IMR-90 (cell line): ENCODE results near the gene FNDC11. TPM values are rescaled to one million over a fixed set of nuclear protein-coding genes. Genes with fewer than 3 reads are reported as not detected.

Experiments
- ATAC-seq: fragments of 200-7000 bp; cut with Tn5 transposase; 2 replicates; pipeline ENCODE4 v1.9.1; 2020; ENCODE audit warnings: low read depth, mild to moderate bottlenecking, moderate library complexity
- BruUV-seq: library from RNA; stranded (reverse); fragments of 400-500 nt; replicated peaks from 2 replicates; lab custom pipeline; 2021; lab: Mats Ljungman, UMichigan
- CTCF ChIA-PET: fragments of 300-600 bp; formaldehyde crosslinking; extraction: SDS; loops from one replicate; lab custom pipeline; 2021; ENCODE audit warnings: antibody characterized with exemption; lab: Yijun Ruan, JAX
- POLR2A ChIA-PET: fragments of 300-600 bp; sonication (Branson Sonifier 250); formaldehyde crosslinking; loops from one replicate; lab custom pipeline; 2022; ENCODE audit warnings: antibody characterized with exemption; ENCODE audit not compliant: unreplicated experiment; lab: Charles Lee
- DNase-seq: peaks from one replicate; pipeline ENCODE4 v3.0.0; 2013
- H2AFZ ChIP-seq: replicated peaks from 2 replicates; pipeline ENCODE3; 2013; ENCODE audit warnings: low read length, mild to moderate bottlenecking; ENCODE audit not compliant: poor library complexity
- H2AK5ac ChIP-seq: 2 replicates; pipeline ENCODE4 v1.6.1; 2013; ENCODE audit warnings: low read depth, low read length, inconsistent platforms
- H2AK9ac ChIP-seq: replicated peaks from 2 replicates; pipeline ENCODE3; 2013; ENCODE audit warnings: mild to moderate bottlenecking, low read depth, low read length, moderate library complexity; ENCODE audit not compliant: poor library complexity
- H2BK120ac ChIP-seq: 2 replicates; pipeline ENCODE4 v1.6.1; 2013; ENCODE audit warnings: low read depth, low read length, inconsistent platforms
- H2BK15ac ChIP-seq: 3 replicates; pipeline ENCODE4 v1.6.1; 2013; ENCODE audit warnings: low read depth, low read length, inconsistent platforms
- H2BK20ac ChIP-seq: 2 replicates; pipeline ENCODE4 v1.6.1; 2013; ENCODE audit warnings: low read depth, mild to moderate bottlenecking, inconsistent platforms, low read length, moderate library complexity
- H2BK5ac ChIP-seq: 2 replicates; pipeline ENCODE4 v1.6.1; 2013; ENCODE audit warnings: mild to moderate bottlenecking, low read depth, low read length, inconsistent platforms; ENCODE audit not compliant: poor library complexity, severe bottlenecking
- H3K14ac ChIP-seq: replicated peaks from 2 replicates; pipeline ENCODE4 v1.6.1; 2013; ENCODE audit warnings: low read depth, low read length, inconsistent platforms
- H3K18ac ChIP-seq: 2 replicates; pipeline ENCODE4 v1.6.1; 2013; ENCODE audit warnings: low read depth, low read length, control low read depth
- H3K23ac ChIP-seq: 2 replicates; pipeline ENCODE4 v1.6.1; 2013; ENCODE audit warnings: low read depth, low read length, inconsistent platforms
- H3K27ac ChIP-seq: 2 replicates; pipeline ENCODE4 v1.5.1; 2013; ENCODE audit warnings: mild to moderate bottlenecking, control low read depth, low read length; ENCODE audit not compliant: insufficient read depth
- H3K27me3 ChIP-seq: 2 replicates; pipeline ENCODE4 v1.6.1; 2013; ENCODE audit warnings: low read length; ENCODE audit not compliant: control insufficient read depth, insufficient read depth
- H3K36me3 ChIP-seq: 2 replicates; pipeline ENCODE4 v1.6.1; 2013; ENCODE audit warnings: low read length, mixed read lengths; ENCODE audit not compliant: control insufficient read depth, insufficient read depth
- H3K4ac ChIP-seq: 2 replicates; pipeline ENCODE4 v1.6.1; 2013; ENCODE audit warnings: low read depth, low read length, inconsistent platforms
- H3K4me1 ChIP-seq: 2 replicates; pipeline ENCODE4 v1.6.1; 2013; ENCODE audit warnings: low read length, mixed read lengths; ENCODE audit not compliant: control insufficient read depth, insufficient read depth
- H3K4me2 ChIP-seq: 2 replicates; pipeline ENCODE4 v1.6.1; 2013; ENCODE audit warnings: low read depth, mild to moderate bottlenecking, control low read depth, low read length, moderate library complexity
- H3K4me3 ChIP-seq: 2 replicates; pipeline ENCODE4 v1.5.1; 2013; ENCODE audit warnings: low read depth, mild to moderate bottlenecking, control low read depth, low read length, moderate library complexity; ENCODE audit not compliant: insufficient read depth
- H3K56ac ChIP-seq: 2 replicates; pipeline ENCODE4 v1.6.1; 2013; ENCODE audit warnings: low read length, inconsistent platforms; ENCODE audit not compliant: insufficient read depth; ENCODE audit errors: extremely low read depth
- H3K79me1 ChIP-seq, 2 experiments: 2 replicates each; pipeline ENCODE4 v1.6.1; 2013; ENCODE audit warnings: low read length in 2 of 2, inconsistent platforms in 1 of 2, low read depth in 1 of 2
- H3K9ac ChIP-seq: 2 replicates; pipeline ENCODE4 v1.6.1; 2013; ENCODE audit warnings: low read depth, low read length, control low read depth
- H3K9me1 ChIP-seq: 2 replicates; pipeline ENCODE4 v1.6.1; 2013; ENCODE audit warnings: low read length, inconsistent platforms; ENCODE audit not compliant: insufficient read depth
- H3K9me3 ChIP-seq: 2 replicates; pipeline ENCODE4 v1.6.1; 2013; ENCODE audit warnings: low read length; ENCODE audit not compliant: control insufficient read depth, insufficient read depth
- H4K20me1 ChIP-seq: 2 replicates; pipeline ENCODE4 v1.6.1; 2013; ENCODE audit warnings: low read length, inconsistent platforms; ENCODE audit not compliant: insufficient read depth
- H4K5ac ChIP-seq: 2 replicates; pipeline ENCODE4 v1.6.1; 2013; ENCODE audit warnings: mild to moderate bottlenecking, low read depth, low read length, control low read depth
- H4K8ac ChIP-seq, 2 experiments: 2 replicates each; pipeline ENCODE4 v1.6.1; 2013; ENCODE audit warnings: low read depth in 2 of 2, low read length in 2 of 2, control low read depth in 1 of 2, inconsistent platforms in 1 of 2
- H4K91ac ChIP-seq: 2 replicates; pipeline ENCODE4 v1.6.1; 2013; ENCODE audit warnings: low read depth, low read length, inconsistent platforms; ENCODE audit not compliant: insufficient read depth
- BHLHE40 ChIP-seq: fragments of 150-350 bp; IDR thresholded peaks from 2 replicates; pipeline ENCODE4 v1.6.1; 2016; ENCODE audit warnings: mild to moderate bottlenecking, low read depth, low read length
- CEBPB ChIP-seq: IDR thresholded peaks from 2 replicates; pipeline ENCODE4 v1.6.1; 2012; ENCODE audit warnings: low read depth, low read length, improper control_type of control experiment
- CHD1 ChIP-seq: IDR thresholded peaks from 2 replicates; pipeline ENCODE4 v1.6.1; 2012; ENCODE audit warnings: low read depth, low read length, improper control_type of control experiment
- CTCF ChIP-seq: conservative IDR thresholded peaks from 2 replicates; pipeline ENCODE4 v1.5.1; 2012; ENCODE audit warnings: mild to moderate bottlenecking, low read depth, low read length, improper control_type of control experiment
- ELK1 ChIP-seq: fragments of 150-350 bp; IDR thresholded peaks from 2 replicates; pipeline ENCODE4 v1.6.1; 2016; ENCODE audit warnings: low read depth, mild to moderate bottlenecking, low read length, moderate library complexity, borderline replicate concordance
- FOS ChIP-seq: fragments of 150-350 bp; IDR thresholded peaks from 2 replicates; pipeline ENCODE4 v1.6.1; 2016; ENCODE audit warnings: low read depth, low read length
- MAFK ChIP-seq: IDR thresholded peaks from 2 replicates; pipeline ENCODE4 v1.6.1; 2012; ENCODE audit warnings: low read depth, low read length, improper control_type of control experiment
- MAZ ChIP-seq: IDR thresholded peaks from 2 replicates; pipeline ENCODE4 v1.6.1; 2012; ENCODE audit warnings: low read depth, mild to moderate bottlenecking, low read length, improper control_type of control experiment, moderate library complexity, borderline replicate concordance
- MXI1 ChIP-seq: IDR thresholded peaks from 2 replicates; pipeline ENCODE4 v1.6.1; 2012; ENCODE audit warnings: low read depth, mild to moderate bottlenecking, low read length, moderate library complexity, borderline replicate concordance
- NFE2L2 ChIP-seq: fragments of 150-350 bp; IDR thresholded peaks from 2 replicates; pipeline ENCODE4 v1.6.1; 2016; ENCODE audit warnings: low read depth, mild to moderate bottlenecking, low read length
- POLR2A ChIP-seq: IDR thresholded peaks from 2 replicates; pipeline ENCODE4 v1.6.1; 2012; ENCODE audit warnings: mild to moderate bottlenecking, low read depth, low read length
- RAD21 ChIP-seq: IDR thresholded peaks from 2 replicates; pipeline ENCODE4 v1.6.1; 2012; ENCODE audit warnings: low read length, improper control_type of control experiment
- RCOR1 ChIP-seq: IDR thresholded peaks from 2 replicates; pipeline ENCODE4 v1.6.1; 2012; ENCODE audit warnings: mild to moderate bottlenecking, low read length, improper control_type of control experiment; ENCODE audit not compliant: insufficient replicate concordance
- RFX5 ChIP-seq: IDR thresholded peaks from 2 replicates; pipeline ENCODE4 v1.8.0; 2012; ENCODE audit warnings: low read depth, mild to moderate bottlenecking, low read length, moderate library complexity
- SMC3 ChIP-seq: fragments of 150-350 bp; IDR thresholded peaks from 2 replicates; pipeline ENCODE4 v1.6.1; 2016; ENCODE audit warnings: low read depth, mild to moderate bottlenecking, antibody characterized with exemption, low read length, moderate library complexity
- USF2 ChIP-seq: fragments of 150-350 bp; IDR thresholded peaks from 2 replicates; pipeline ENCODE4 v1.6.1; 2017; ENCODE audit warnings: mild to moderate bottlenecking, antibody characterized with exemption, low read length, low read depth
- WGBS, 2 experiments: methylation state at CpG; one replicate each; pipeline versions ENCODE4 v1.1.5 to v1.1.7; 2013; ENCODE audit warnings: missing lambda C conversion rate in 2 of 2; ENCODE audit not compliant: insufficient read length in 1 of 2; ENCODE audit errors: extremely low coverage in 2 of 2; 5-methylcytosine and 5-hydroxymethylcytosine counted together
- dilution Hi-C: fragments of 300-500 bp; cut with HindIII; formaldehyde crosslinking; loops from one replicate; pipeline ENCODE4 v1.14.3; 2018; ENCODE audit warnings: low sequenced_read_pairs; ENCODE audit not compliant: unreplicated experiment
- in situ Hi-C: fragments of 300-500 bp; cut with MboI; formaldehyde crosslinking; loops from 3 replicates; pipeline ENCODE4 v1.14.3; 2019; ENCODE audit warnings: low sequenced_read_pairs, inconsistent platforms, mixed read lengths
- intact Hi-C: fragments of 100-400 bp; cut with micrococcal nuclease; formaldehyde crosslinking; loops from 2 replicates; pipeline ENCODE4 v1.10.0; 2022
- polyA plus RNA-seq, 3 experiments: library from polyadenylated mRNA; depleted of rRNA; stranded (reverse); fragments of >200 nt; gene quantifications; 2 replicates each; pipeline ENCODE4 v1.2.3, GENCODE V29; 2012; ENCODE audit warnings: low replicate concordance in 1 of 3
- total RNA-seq: library from RNA; depleted of rRNA; stranded (reverse); fragments of >200 nt; gene quantifications from 2 replicates; pipeline ENCODE4 v1.2.3, GENCODE V29; 2012

Gene FNDC11
- total and polyA plus RNA-seq, 2 of the 4 experiments (the other 2 are of a cell fraction), result 0.36 to 1.0 TPM

GRCh38 chr20:63533871-63534393 lies 20.0 kb upstream of the FNDC11 start:
- dilution Hi-C loops (no loop called here), in situ Hi-C loops (loop anchor here (10.0 kb wide), 2 partner anchors 331 to 441 kb away; partner anchors contain the start of genes ABHD16B, SAMD10 and TPD52L2), intact Hi-C loops (loop anchor here (10.0 kb wide), 1 partner anchor 121 kb away; the partner anchor contains the start of genes RTEL1 and STMN3)
- no peak overlapping the region for H3K4me2 ChIP-seq
- no peak overlapping the region for H3K9ac ChIP-seq
- no peaks in the 10 kb centered on the region; the same call in 1 of the 2 replicates for H3K4me1 ChIP-seq
- H2BK20ac ChIP-seq, result no peak overlapping the region
- POLR2A ChIA-PET, result no interaction called here
- H3K4ac ChIP-seq, result no peak overlapping the region
- H3K56ac ChIP-seq, result no peak overlapping the region
- H4K8ac ChIP-seq, result no peak overlapping the region
- 69% methylated on average over 25 of the region's 28 CpGs; no CpG with 5 or more reads in 1 of the 2 experiments for WGBS, 2 experiments
- ATAC-seq (no peak), DNase-seq (no peak)
- H2BK120ac ChIP-seq, result no peak overlapping the region
- no peak overlapping the region for H2AK9ac ChIP-seq
- no peak overlapping the region for H3K14ac ChIP-seq
- CTCF ChIA-PET, result no interaction called here
- no peaks in the 10 kb centered on the region for H3K9me1 ChIP-seq
- H3K27me3 ChIP-seq, result peaks cover 4% of the 10 kb centered on the region; the same call in 1 of the 2 replicates
- H2AFZ ChIP-seq, result no peak overlapping the region
- H2BK15ac ChIP-seq, result no peak overlapping the region
- H3K79me1 ChIP-seq, result no peaks in the 10 kb centered on the region
- no peak overlapping the region for H3K18ac ChIP-seq
- no peak overlapping the region for H4K5ac ChIP-seq
- H3K27ac ChIP-seq, result no peak overlapping the region
- TF ChIP-seq POLR2A (no peak), RAD21 (no peak), RCOR1 (no peak), RFX5 (no peak), ELK1 (no peak), BHLHE40 (no peak), NFE2L2 (no peak), FOS (no peak), SMC3 (no peak), USF2 (no peak), CEBPB (no peak), CHD1 (no peak), MAZ (no peak), CTCF (no peak), MAFK (no peak), MXI1 (no peak)
- H2AK5ac ChIP-seq, result no peak overlapping the region
- H3K9me3 ChIP-seq, result no peaks in the 10 kb centered on the region
- H3K36me3 ChIP-seq, result no peaks in the 10 kb centered on the region
- no peak overlapping the region for H3K23ac ChIP-seq
- no peak overlapping the region for H4K91ac ChIP-seq
- no peaks in the 10 kb centered on the region for H4K20me1 ChIP-seq
- H2BK5ac ChIP-seq, result no peak overlapping the region
- no TSS peak for BruUV-seq
- H3K4me3 ChIP-seq, result no peak overlapping the region
